GM21619 (cell line): ENCODE results near the gene RICTOR.
A peak's percentile ranks its signal among the peaks of the same experiment; 100 is the strongest.

ENCODE experiments used
- ATAC-seq: cut with Tn5 transposase; IDR thresholded peaks from one replicate; pipeline ENCODE4 v1.9.1; 2021; ENCODE audit not compliant: unreplicated experiment

The RICTOR gene

GRCh38 chr5:39100301-39100850 is 26.2 kb upstream of the RICTOR start:
- ATAC-seq, result no peak

- no peak for ATAC-seq
These were observed 25.6 kb upstream of the RICTOR start for GRCh38 chr5:39099831-39100230.

- no peak for ATAC-seq
These were observed 19.2 kb upstream of the RICTOR start for GRCh38 chr5:39093352-39093751.

- ATAC-seq, result no peak
These were observed 18.6 kb upstream of the RICTOR start for GRCh38 chr5:39092581-39093351.

GRCh38 chr5:39091940-39092580 is 17.9 kb upstream of the RICTOR start:
- no peak for ATAC-seq

GRCh38 chr5:39083968-39084367 is 9.8 kb upstream of the RICTOR start:
- ATAC-seq, result no peak

- ATAC-seq, result no peak
These were observed 8.8 kb upstream of the RICTOR start for GRCh38 chr5:39082995-39083394.

- ATAC-seq, result peak; percentile 37
These were observed 6.5 kb upstream of the RICTOR start for GRCh38 chr5:39080597-39081204.

- no peak for ATAC-seq
These were observed 6.0 kb upstream of the RICTOR start for GRCh38 chr5:39080168-39080567.

GRCh38 chr5:39079147-39079546 is 4.9 kb upstream of the RICTOR start:
- ATAC-seq, result no peak

GRCh38 chr5:39076757-39077728 is 2.8 kb upstream of the RICTOR start:
- no peak for ATAC-seq

- ATAC-seq, result no peak
These were observed 2.0 kb upstream of the RICTOR start for GRCh38 chr5:39076101-39076756.

- ATAC-seq, result peak; percentile 22
These were observed 507 bp downstream of the RICTOR start for GRCh38 chr5:39073767-39074016.

GRCh38 chr5:39072925-39073766 is 1.1 kb downstream of the RICTOR start:
- peak; percentile 41 for ATAC-seq

GRCh38 chr5:39068099-39068498 is 6.1 kb downstream of the RICTOR start:
- ATAC-seq, result no peak

GRCh38 chr5:39064450-39064849 is 9.7 kb downstream of the RICTOR start:
- ATAC-seq, result no peak

GRCh38 chr5:39063037-39063436 is 11.2 kb downstream of the RICTOR start:
- ATAC-seq, result no peak

GRCh38 chr5:39062530-39062929 is 11.7 kb downstream of the RICTOR start:
- no peak for ATAC-seq

GRCh38 chr5:39062104-39062503 is 12.1 kb downstream of the RICTOR start:
- no peak for ATAC-seq

- ATAC-seq, result no peak
These were observed 15.1 kb downstream of the RICTOR start for GRCh38 chr5:39059064-39059463.
